K562 (cell line): ENCODE measurements around the gene SERPINE2. TPM values are rescaled to one million over a fixed set of nuclear protein-coding genes. Genes with fewer than 3 reads are reported as not detected.

ENCODE experiments used
- ATAC-seq: fragments of 200-7000 bp; cut with Tn5 transposase; 3 replicates; pipeline ENCODE4 v1.9.1; 2020; ENCODE audit warnings: moderate library complexity
- BruUV-seq: library from RNA; stranded (reverse); fragments of 400-500 nt; replicated peaks from 2 replicates; lab custom pipeline; 2021; lab: Mats Ljungman, UMichigan
- CTCF ChIA-PET: fragments of 300-600 bp; formaldehyde crosslinking; extraction: SDS; loops from one replicate; lab custom pipeline; 2021; ENCODE audit warnings: low intra/inter-chr PET ratio; lab: Yijun Ruan, JAX
- POLR2A ChIA-PET: fragments of 300-600, 350-650 bp; sonication (Branson Sonifier 250); formaldehyde crosslinking; extraction: SDS; loops from one replicate; lab custom pipeline; 2021; ENCODE audit warnings: antibody characterized with exemption, inconsistent platforms; lab: Yijun Ruan, JAX
- DNase-seq, 4 experiments: peaks; one replicate each; pipeline versions ENCODE4 v3.0.0 to v3.0.0-alpha.2; 2011 to 2018; ENCODE audit warnings: low spot score in 3 of 4, mixed read lengths in 3 of 4; ENCODE audit errors: extremely low read depth in 1 of 4
- FAIRE-seq: peaks from 2 replicates; lab custom pipeline; 2011; peaks lifted over from hg19 to GRCh38; lab: Jason Lieb, UNC
- H2AFZ ChIP-seq: 2 replicates; pipeline ENCODE4 v1.6.0; 2011; ENCODE audit warnings: low read depth, low read length, control low read depth, inconsistent platforms
- H3K27ac ChIP-seq: fragments of 200-600 bp; 3 replicates; pipeline ENCODE4 v1.8.0; 2011; ENCODE audit warnings: low read depth, mild to moderate bottlenecking, control low read depth, inconsistent platforms, low read length, moderate library complexity, mixed read lengths; ENCODE audit errors: extremely low read depth
- H3K27me3 ChIP-seq, 2 experiments: fragments of 300-600 bp in 1 of 2; 2 replicates in 1 of 2; 3 replicates in 1 of 2; pipeline versions ENCODE4 v1.6.0 to v1.8.0; 2011; ENCODE audit warnings: inconsistent platforms in 2 of 2, low read length in 2 of 2, mild to moderate bottlenecking in 1 of 2, mixed read lengths in 1 of 2, moderate library complexity in 1 of 2; ENCODE audit not compliant: control insufficient read depth in 2 of 2, insufficient read depth in 2 of 2
- H3K36me3 ChIP-seq: fragments of 300-600 bp; 3 replicates; pipeline ENCODE4 v1.8.0; 2011; ENCODE audit warnings: mild to moderate bottlenecking, low read length, inconsistent platforms; ENCODE audit not compliant: control insufficient read depth, insufficient read depth
- H3K4me1 ChIP-seq, 2 experiments: fragments of 200-600 bp in 1 of 2; replicated peaks in 1 of 2; 2 replicates in 1 of 2; 3 replicates in 1 of 2; pipeline versions ENCODE4 v1.5.1 to v1.8.0; 2011; ENCODE audit warnings: inconsistent platforms in 2 of 2, low read length in 2 of 2, mild to moderate bottlenecking in 1 of 2, mixed read lengths in 1 of 2, moderate library complexity in 1 of 2; ENCODE audit not compliant: control insufficient read depth in 2 of 2, insufficient read depth in 2 of 2
- H3K4me2 ChIP-seq: 2 replicates; pipeline ENCODE4 v1.6.1; 2011; ENCODE audit warnings: low read length, control low read depth, inconsistent platforms, mixed read lengths; ENCODE audit not compliant: insufficient read depth
- H3K4me3 ChIP-seq: fragments of 200-600 bp; sonication (generic), shearing (Covaris generic); 2 replicates; pipeline ENCODE4 v1.5.1; 2016; ENCODE audit warnings: control low read depth, inconsistent platforms
- H3K79me2 ChIP-seq: fragments of 200-600 bp; 3 replicates; pipeline ENCODE4 v1.8.0; 2011; ENCODE audit warnings: low read length, inconsistent platforms; ENCODE audit not compliant: control insufficient read depth, insufficient read depth
- H3K9ac ChIP-seq, 2 experiments: 2 replicates each; pipeline versions ENCODE4 v1.6.0 to v1.6.1; 2011; ENCODE audit warnings: low read depth in 2 of 2, low read length in 2 of 2, control low read depth in 1 of 2, inconsistent platforms in 1 of 2, mild to moderate bottlenecking in 1 of 2, mixed read lengths in 1 of 2; ENCODE audit not compliant: insufficient read depth in 1 of 2
- H3K9me1 ChIP-seq: one replicate; pipeline ENCODE4 v1.6.0; 2011; ENCODE audit warnings: inconsistent platforms, mild to moderate bottlenecking, low read length, moderate library complexity; ENCODE audit not compliant: control insufficient read depth, insufficient read depth
- H3K9me3 ChIP-seq: replicated peaks from 2 replicates; pipeline ENCODE4 v1.5.1; 2011; ENCODE audit warnings: low read depth, low read length, inconsistent platforms; ENCODE audit not compliant: control insufficient read depth, insufficient read depth
- H4K20me1 ChIP-seq: replicated peaks from 2 replicates; pipeline ENCODE4 v1.6.1; 2011; ENCODE audit warnings: low read length, inconsistent platforms, mixed read lengths; ENCODE audit not compliant: control insufficient read depth, insufficient read depth
- GATA2 ChIP-seq: sonication (generic); formaldehyde crosslinking; IDR thresholded peaks from 2 replicates; pipeline ENCODE4 v1.4.0; 2020; ENCODE audit warnings: mild to moderate bottlenecking, missing genetic modification reagents
- NCOR1 ChIP-seq: fragments of 450-650 bp; IDR thresholded peaks from 2 replicates; pipeline ENCODE4 v1.6.1; 2016; ENCODE audit warnings: mild to moderate bottlenecking, moderate library complexity
- NR4A1 ChIP-seq, 2 experiments: fragments of 250-450 bp in 1 of 2; fragments of 450-650 bp in 1 of 2; sonication (Bioruptor Pico) in 1 of 2; IDR thresholded peaks; 2 replicates each; pipeline versions ENCODE4 v1.4.0 to v1.6.1; 2016 to 2020; ENCODE audit warnings: mild to moderate bottlenecking in 2 of 2, missing compliant biosample characterization in 1 of 2, missing genetic modification characterization in 1 of 2, moderate library complexity in 1 of 2
- SMARCE1 ChIP-seq: fragments of 450-650 bp; IDR thresholded peaks from 2 replicates; pipeline ENCODE4 v1.7.1; 2016; ENCODE audit warnings: mild to moderate bottlenecking
- ZKSCAN3 ChIP-seq: fragments of 250-450 bp; sonication (Bioruptor Pico); IDR thresholded peaks from 2 replicates; pipeline ENCODE4 v1.4.0; 2020
- ZNF121 ChIP-seq: sonication (generic); formaldehyde crosslinking; conservative IDR thresholded peaks from 2 replicates; pipeline ENCODE4 v1.8.0; 2022; ENCODE audit warnings: missing genetic modification reagents
- ZNF583 ChIP-seq: fragments of 250-450 bp; sonication (Bioruptor Pico); IDR thresholded peaks from 2 replicates; pipeline ENCODE4 v1.4.0; 2020
- ZNF584 ChIP-seq: fragments of 200-800 bp; sonication (Bioruptor generic); IDR thresholded peaks from 2 replicates; pipeline ENCODE4 v1.6.1; 2016; ENCODE audit warnings: low read depth, mild to moderate bottlenecking, missing genetic modification characterization, missing compliant biosample characterization
- WGBS: fragments of 100-300 bp; shearing (Covaris generic); methylation state at CpG from one replicate; pipeline ENCODE4 v1.1.6; 2016; ENCODE audit warnings: low coverage, mixed read lengths; ENCODE audit not compliant: insufficient coverage; ENCODE audit errors: missing lambda C conversion rate; 5-methylcytosine and 5-hydroxymethylcytosine counted together
- in situ Hi-C: fragments of 300-500 bp; cut with MboI; formaldehyde crosslinking; loops from 4 replicates; pipeline ENCODE4 v1.15.0; 2018; ENCODE audit warnings: inconsistent platforms, mixed read lengths
- intact Hi-C: fragments of 100-400 bp; cut with micrococcal nuclease; formaldehyde crosslinking; loops from 2 replicates; pipeline ENCODE4 v1.14.2; 2022
- polyA plus RNA-seq, 8 experiments: library from polyadenylated mRNA; depleted of rRNA in 4 of 8; stranded (reverse) in 5 of 8; unstranded in 3 of 8; fragments of >200 nt; fragmentation: Nextera tagmentation in 2 of 8; fragmentation: Illumina TruSeq in 1 of 8; extraction: Ambion mirVana in 2 of 8; extraction: Trizol in 1 of 8; gene quantifications; 2 replicates each; pipeline versions ENCODE4 v1.2.1 to v1.2.3, GENCODE V29; 2011 to 2014; ENCODE audit warnings: inconsistent platforms in 1 of 8, missing spikeins in 1 of 8
- total RNA-seq, 7 experiments: library from RNA; depleted of rRNA in 6 of 7; stranded (reverse); fragments of >200 nt in 6 of 7; fragmentation: Illumina TruSeq in 2 of 7; extraction: Trizol in 2 of 7; gene quantifications; 2 replicates each; pipeline versions ENCODE4 v1.2.1 to v1.2.3, GENCODE V29; 2011 to 2021; ENCODE audit warnings: low replicate concordance in 1 of 7
- TF ChIP-seq, protein P1 (sequence below): fragments of 450-650 bp; IDR thresholded peaks from 2 replicates; pipeline ENCODE4 v1.6.1; 2016; ENCODE audit warnings: low read depth
- TF ChIP-seq, protein P2 (sequence below): fragments of 250-450 bp; sonication (Bioruptor Pico); IDR thresholded peaks from 2 replicates; pipeline ENCODE4 v1.5.0; 2021; ENCODE audit warnings: mild to moderate bottlenecking, borderline replicate concordance
- TF ChIP-seq, protein P3 (sequence below): IDR thresholded peaks from 2 replicates; pipeline ENCODE4 v1.6.1; 2014; ENCODE audit warnings: antibody characterized with exemption

The SERPINE2 gene
- total and polyA plus RNA-seq, 9 of the 15 experiments (the other 6 are each of a cell fraction or from before 2014, with no cell fraction given), result 0.03 to 0.16 (median 0.13) TPM; not detected in 6

DNA sequence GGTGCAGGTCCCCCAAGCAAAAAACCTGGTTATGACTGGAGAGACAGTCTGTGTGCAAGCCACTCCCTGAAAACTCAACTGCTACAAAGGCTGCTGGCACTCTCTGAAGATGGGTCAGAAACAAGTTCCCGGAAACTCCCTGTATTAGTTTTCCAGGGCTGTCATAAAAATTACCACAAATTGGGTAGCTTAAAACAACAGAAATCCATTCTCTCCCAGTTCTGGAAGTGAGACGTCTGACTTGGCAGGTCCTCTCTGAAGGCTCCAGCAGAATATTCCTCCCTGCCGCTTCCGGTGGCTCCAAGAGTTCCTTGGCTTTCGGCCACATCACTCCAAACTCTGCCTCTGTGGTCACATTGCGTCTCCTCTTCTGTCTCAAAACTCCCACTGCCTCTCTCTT, 30.1 kb upstream of the SERPINE2 start:
- DNase-seq, result no peak
- Histone ChIP-seq H3K4me3 (no peak overlapping the region), H3K36me3 (no peaks in the 10 kb centered on the region), H2AFZ (no peak overlapping the region), H3K27ac (no peak overlapping the region), H3K9me1 (no peaks in the 10 kb centered on the region), H4K20me1 (no peaks in the 10 kb centered on the region), H3K79me2 (no peaks in the 10 kb centered on the region), H3K9me3 (no peaks in the 10 kb centered on the region), H3K4me2 (no peak overlapping the region), H3K4me1 (no peaks in the 10 kb centered on the region), H3K27me3 (no peaks in the 10 kb centered on the region), H3K9ac (no peak overlapping the region)
- ChIA-PET CTCF (no interaction called here), POLR2A (no interaction called here)
- no TSS peak for BruUV-seq
- no peak for ATAC-seq
- in situ Hi-C loops, result no loop called here
- no peak for FAIRE-seq
- WGBS, result 8% methylated on average over 5 of the region's 6 CpGs
- intact Hi-C loops, result no loop called here
- TF ChIP-seq, protein P1, sequence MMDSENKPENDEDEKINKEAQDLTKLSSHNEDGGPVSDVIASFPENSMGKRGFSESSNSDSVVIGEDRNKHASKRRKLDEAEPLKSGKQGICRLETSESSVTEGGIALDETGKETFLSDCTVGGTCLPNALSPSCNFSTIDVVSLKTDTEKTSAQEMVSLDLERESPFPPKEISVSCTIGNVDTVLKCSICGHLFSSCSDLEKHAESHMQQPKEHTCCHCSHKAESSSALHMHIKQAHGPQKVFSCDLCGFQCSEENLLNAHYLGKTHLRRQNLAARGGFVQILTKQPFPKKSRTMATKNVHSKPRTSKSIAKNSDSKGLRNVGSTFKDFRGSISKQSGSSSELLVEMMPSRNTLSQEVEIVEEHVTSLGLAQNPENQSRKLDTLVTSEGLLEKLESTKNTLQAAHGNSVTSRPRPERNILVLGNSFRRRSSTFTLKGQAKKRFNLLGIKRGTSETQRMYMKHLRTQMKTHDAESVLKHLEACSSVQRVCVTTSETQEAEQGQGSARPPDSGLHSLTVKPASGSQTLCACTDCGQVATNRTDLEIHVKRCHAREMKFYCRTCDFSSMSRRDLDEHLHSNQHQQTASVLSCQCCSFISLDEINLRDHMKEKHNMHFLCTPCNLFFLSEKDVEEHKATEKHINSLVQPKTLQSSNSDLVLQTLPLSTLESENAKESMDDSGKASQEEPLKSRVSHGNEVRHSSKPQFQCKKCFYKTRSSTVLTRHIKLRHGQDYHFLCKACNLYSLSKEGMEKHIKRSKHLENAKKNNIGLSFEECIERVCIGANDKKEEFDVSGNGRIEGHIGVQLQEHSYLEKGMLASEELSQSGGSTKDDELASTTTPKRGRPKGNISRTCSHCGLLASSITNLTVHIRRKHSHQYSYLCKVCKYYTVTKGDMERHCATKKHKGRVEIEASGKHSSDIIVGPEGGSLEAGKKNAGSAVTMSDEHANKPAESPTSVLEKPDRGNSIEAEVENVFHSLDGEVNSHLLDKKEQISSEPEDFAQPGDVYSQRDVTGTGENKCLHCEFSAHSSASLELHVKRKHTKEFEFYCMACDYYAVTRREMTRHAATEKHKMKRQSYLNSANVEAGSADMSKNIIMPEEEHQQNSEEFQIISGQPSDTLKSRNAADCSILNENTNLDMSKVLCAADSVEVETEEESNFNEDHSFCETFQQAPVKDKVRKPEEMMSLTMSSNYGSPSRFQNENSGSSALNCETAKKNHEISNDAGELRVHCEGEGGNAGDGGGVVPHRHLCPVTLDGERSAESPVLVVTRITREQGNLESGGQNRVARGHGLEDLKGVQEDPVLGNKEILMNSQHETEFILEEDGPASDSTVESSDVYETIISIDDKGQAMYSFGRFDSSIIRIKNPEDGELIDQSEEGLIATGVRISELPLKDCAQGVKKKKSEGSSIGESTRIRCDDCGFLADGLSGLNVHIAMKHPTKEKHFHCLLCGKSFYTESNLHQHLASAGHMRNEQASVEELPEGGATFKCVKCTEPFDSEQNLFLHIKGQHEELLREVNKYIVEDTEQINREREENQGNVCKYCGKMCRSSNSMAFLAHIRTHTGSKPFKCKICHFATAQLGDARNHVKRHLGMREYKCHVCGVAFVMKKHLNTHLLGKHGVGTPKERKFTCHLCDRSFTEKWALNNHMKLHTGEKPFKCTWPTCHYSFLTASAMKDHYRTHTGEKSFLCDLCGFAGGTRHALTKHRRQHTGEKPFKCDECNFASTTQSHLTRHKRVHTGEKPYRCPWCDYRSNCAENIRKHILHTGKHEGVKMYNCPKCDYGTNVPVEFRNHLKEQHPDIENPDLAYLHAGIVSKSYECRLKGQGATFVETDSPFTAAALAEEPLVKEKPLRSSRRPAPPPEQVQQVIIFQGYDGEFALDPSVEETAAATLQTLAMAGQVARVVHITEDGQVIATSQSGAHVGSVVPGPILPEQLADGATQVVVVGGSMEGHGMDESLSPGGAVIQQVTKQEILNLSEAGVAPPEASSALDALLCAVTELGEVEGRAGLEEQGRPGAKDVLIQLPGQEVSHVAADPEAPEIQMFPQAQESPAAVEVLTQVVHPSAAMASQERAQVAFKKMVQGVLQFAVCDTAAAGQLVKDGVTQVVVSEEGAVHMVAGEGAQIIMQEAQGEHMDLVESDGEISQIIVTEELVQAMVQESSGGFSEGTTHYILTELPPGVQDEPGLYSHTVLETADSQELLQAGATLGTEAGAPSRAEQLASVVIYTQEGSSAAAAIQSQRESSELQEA, result no peak
- TF ChIP-seq NR4A1 (CRISPR knock-in tag; IDR thresholded peaks at IDR 0.05), result no peak
- no peak for TF ChIP-seq NR4A1 (tag; IDR thresholded peaks at IDR 0.05)
- TF ChIP-seq, protein P2, sequence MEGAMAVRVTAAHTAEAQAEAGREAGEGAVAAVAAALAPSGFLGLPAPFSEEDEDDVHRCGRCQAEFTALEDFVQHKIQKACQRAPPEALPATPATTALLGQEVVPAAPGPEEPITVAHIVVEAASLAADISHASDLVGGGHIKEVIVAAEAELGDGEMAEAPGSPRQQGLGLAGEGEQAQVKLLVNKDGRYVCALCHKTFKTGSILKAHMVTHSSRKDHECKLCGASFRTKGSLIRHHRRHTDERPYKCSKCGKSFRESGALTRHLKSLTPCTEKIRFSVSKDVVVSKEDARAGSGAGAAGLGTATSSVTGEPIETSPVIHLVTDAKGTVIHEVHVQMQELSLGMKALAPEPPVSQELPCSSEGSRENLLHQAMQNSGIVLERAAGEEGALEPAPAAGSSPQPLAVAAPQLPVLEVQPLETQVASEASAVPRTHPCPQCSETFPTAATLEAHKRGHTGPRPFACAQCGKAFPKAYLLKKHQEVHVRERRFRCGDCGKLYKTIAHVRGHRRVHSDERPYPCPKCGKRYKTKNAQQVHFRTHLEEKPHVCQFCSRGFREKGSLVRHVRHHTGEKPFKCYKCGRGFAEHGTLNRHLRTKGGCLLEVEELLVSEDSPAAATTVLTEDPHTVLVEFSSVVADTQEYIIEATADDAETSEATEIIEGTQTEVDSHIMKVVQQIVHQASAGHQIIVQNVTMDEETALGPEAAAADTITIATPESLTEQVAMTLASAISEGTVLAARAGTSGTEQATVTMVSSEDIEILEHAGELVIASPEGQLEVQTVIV (CRISPR knock-in tag), result no peak
- TF ChIP-seq ZNF584 (CRISPR knock-in tag), result no peak
- no peak for TF ChIP-seq GATA2 (CRISPR knock-in tag)
- no peak for TF ChIP-seq ZNF583 (CRISPR knock-in tag)
- TF ChIP-seq, protein P3, sequence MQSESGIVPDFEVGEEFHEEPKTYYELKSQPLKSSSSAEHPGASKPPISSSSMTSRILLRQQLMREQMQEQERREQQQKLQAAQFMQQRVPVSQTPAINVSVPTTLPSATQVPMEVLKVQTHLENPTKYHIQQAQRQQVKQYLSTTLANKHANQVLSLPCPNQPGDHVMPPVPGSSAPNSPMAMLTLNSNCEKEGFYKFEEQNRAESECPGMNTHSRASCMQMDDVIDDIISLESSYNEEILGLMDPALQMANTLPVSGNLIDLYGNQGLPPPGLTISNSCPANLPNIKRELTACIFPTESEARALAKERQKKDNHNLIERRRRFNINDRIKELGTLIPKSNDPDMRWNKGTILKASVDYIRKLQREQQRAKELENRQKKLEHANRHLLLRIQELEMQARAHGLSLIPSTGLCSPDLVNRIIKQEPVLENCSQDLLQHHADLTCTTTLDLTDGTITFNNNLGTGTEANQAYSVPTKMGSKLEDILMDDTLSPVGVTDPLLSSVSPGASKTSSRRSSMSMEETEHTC, result no peak
- TF ChIP-seq SMARCE1, result no peak
- TF ChIP-seq ZKSCAN3, result no peak
- TF ChIP-seq ZNF121 (CRISPR knock-in tag), result no peak
- TF ChIP-seq NCOR1, result no peak
